AG04449 (cell line): ENCODE data around the gene GRID2.

Experiments
- CTCF ChIA-PET: fragments of 350-600 bp; formaldehyde crosslinking; extraction: SDS; loops from one replicate; lab custom pipeline; 2021; ENCODE audit warnings: antibody characterized with exemption; lab: Yijun Ruan, JAX
- POLR2A ChIA-PET: fragments of 400-600, 350-600 bp; formaldehyde crosslinking; extraction: SDS; loops from one replicate; lab custom pipeline; 2020; ENCODE audit warnings: antibody characterized with exemption, inconsistent platforms; lab: Yijun Ruan, JAX
- DNase-seq: peaks from one replicate; pipeline ENCODE4 v3.0.0-alpha.2; 2010; ENCODE audit warnings: low read depth, low spot score
- H3K4me3 ChIP-seq: 2 replicates; pipeline ENCODE4 v1.5.1; 2011; ENCODE audit warnings: low read depth, mild to moderate bottlenecking, control low read depth, low read length
- TF ChIP-seq, protein P1 (sequence below): IDR thresholded peaks from one replicate; pipeline ENCODE4 v1.5.1; 2011; ENCODE audit warnings: mild to moderate bottlenecking, moderate library complexity, low read length, control low read depth, inconsistent platforms; ENCODE audit not compliant: insufficient read depth; ENCODE audit errors: missing control alignments

GRID2 gene

DNA sequence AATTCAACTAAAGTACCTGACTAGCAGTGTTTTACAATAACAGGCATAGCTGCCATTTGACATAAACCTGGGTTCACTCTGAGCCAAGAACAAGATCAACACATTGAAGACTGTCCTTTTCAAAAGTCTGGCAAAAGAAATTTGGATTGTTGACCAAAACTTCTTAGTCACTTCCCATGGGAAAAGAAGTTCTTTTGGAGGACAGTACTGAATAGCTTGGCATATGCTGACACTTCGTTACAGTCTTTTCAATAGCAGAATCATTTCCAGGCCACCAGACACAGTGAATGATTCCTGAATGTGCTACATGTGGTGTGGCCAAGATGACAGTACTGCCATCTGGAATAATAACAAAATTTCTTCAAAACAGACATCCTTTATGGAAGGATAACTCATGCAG lies 560.3 kb downstream of the GRID2 start:
- DNase-seq: no peak
- POLR2A ChIA-PET: no interaction called here

DNA sequence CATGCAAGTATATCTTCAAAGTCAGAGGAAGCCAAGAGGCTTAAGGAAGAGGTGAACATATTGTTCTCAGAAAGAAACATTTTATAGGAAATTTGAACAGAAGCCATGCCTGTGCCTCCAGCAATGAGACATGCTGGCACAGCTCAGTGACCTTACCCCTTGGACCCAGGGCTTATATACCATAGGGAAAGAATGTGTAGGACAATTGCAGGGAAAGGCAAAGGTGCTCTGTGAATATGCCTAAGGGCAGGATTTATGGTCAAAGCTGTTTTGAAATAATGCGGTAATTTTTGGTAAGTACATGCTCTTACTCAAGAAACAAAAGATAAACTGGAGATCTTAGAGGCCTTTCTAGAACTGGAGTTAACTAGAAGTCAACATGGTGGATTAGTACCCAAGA lies 568.8 kb downstream of the GRID2 start:
- ChIA-PET CTCF (no interaction called here), POLR2A (no interaction called here)
- no peak for DNase-seq
- H3K4me3 ChIP-seq: no peak overlapping the region
- TF ChIP-seq, protein P1, sequence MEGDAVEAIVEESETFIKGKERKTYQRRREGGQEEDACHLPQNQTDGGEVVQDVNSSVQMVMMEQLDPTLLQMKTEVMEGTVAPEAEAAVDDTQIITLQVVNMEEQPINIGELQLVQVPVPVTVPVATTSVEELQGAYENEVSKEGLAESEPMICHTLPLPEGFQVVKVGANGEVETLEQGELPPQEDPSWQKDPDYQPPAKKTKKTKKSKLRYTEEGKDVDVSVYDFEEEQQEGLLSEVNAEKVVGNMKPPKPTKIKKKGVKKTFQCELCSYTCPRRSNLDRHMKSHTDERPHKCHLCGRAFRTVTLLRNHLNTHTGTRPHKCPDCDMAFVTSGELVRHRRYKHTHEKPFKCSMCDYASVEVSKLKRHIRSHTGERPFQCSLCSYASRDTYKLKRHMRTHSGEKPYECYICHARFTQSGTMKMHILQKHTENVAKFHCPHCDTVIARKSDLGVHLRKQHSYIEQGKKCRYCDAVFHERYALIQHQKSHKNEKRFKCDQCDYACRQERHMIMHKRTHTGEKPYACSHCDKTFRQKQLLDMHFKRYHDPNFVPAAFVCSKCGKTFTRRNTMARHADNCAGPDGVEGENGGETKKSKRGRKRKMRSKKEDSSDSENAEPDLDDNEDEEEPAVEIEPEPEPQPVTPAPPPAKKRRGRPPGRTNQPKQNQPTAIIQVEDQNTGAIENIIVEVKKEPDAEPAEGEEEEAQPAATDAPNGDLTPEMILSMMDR: no peak

More for the DNA sequence above, 560.3 kb downstream of the GRID2 start:
- no peak overlapping the region for H3K4me3 ChIP-seq
- TF ChIP-seq, protein P1: no peak
- CTCF ChIA-PET: no interaction called here

DNA sequence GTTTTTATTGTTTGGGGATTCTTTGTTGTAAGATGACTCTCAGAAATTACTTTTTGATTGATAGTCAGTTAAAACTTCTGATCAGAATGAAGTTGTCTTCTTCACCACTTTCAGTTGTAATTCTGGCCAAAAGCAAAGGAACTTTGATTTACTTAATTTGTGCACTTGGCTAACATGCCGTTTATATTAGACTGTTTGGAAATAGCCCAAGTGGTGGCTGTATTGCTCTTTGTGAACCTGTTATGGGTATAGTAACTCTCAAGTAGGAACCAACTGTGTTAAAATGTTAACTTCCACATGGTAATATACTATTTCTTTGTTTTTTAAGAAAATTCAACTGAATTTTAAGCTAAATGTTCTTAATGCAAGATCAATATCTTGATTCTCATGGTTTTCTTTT lies 581.9 kb downstream of the GRID2 start:
- ChIA-PET POLR2A (no interaction called here), CTCF (no interaction called here)
- DNase-seq: no peak
- TF ChIP-seq, protein P1: no peak
- H3K4me3 ChIP-seq: no peak overlapping the region

DNA sequence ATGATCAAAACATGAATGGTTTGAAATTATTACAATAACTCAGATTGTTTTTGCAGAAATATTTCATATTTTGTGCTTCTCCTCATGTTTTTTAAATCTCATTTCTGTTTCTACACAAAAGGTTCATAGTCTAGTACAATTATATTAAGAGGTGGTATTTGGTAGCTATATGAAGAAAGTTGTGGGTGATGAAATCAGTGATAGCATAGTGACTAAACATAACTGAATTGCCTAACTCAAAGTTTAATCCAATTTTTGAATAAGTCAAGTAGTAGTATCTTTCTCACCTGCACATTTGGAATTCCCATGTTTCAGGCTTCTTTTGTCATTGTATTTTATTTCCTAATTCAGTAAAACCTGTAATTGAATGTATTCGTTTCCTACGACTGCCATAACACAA lies 648.7 kb downstream of the GRID2 start:
- ChIA-PET CTCF (no interaction called here), POLR2A (no interaction called here)
- H3K4me3 ChIP-seq: no peak overlapping the region
- DNase-seq: no peak
- TF ChIP-seq, protein P1: no peak

DNA sequence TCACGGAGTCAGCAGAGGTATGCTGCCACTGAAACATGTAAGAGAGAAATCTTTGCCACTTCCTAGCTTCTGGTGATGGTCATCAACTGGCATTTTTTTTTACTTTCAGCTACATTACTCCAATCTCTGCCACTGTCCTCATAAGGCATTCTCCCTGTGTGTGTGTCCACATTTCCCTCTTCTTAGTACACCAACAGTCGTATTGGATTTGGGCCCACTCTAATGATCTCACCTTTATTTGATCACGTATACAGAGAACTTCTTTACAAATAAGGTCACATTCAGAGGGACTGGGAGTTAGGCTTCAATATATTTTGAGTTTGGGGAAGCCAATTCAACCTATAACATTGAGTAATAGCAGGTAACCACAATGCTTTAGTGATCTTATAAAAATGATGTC lies 649.1 kb downstream of the GRID2 start:
- H3K4me3 ChIP-seq: no peak overlapping the region
- TF ChIP-seq, protein P1: no peak
- POLR2A ChIA-PET: no interaction called here
- CTCF ChIA-PET: no interaction called here
- no peak for DNase-seq

DNA sequence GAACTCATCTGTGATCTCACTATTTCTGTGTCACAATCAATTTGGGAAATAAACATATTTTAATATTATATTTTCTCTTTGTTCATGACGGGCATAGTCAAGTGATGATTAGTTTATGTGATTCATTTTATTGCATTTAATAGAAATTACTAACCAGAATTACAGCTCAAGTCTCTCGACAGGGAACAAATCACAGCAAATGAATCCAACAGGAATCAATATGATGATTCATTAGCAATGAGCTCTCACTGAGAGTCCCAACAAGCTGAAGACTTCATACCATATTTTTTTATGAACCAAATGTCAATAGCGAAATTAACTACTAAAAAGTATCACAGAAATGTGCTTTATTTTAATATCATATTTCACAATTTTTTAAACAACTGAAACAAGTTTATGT lies 649.7 kb downstream of the GRID2 start:
- TF ChIP-seq, protein P1: no peak
- ChIA-PET POLR2A (no interaction called here), CTCF (no interaction called here)
- no peak overlapping the region for H3K4me3 ChIP-seq
- no peak for DNase-seq
